Astrocyte of the spinal cord (primary cell): Measurements from ENCODE around the gene EVA1A.

ENCODE experiments used
- DNase-seq: peaks from one replicate; pipeline ENCODE4 v3.0.0; 2011; ENCODE audit warnings: low read depth, low spot score
- H3K4me3 ChIP-seq: 2 replicates; pipeline ENCODE4 v1.5.1; 2011; ENCODE audit warnings: low read depth, mild to moderate bottlenecking, low read length, moderate library complexity
- CTCF ChIP-seq: IDR thresholded peaks from 2 replicates; pipeline ENCODE4 v1.5.1; 2012; ENCODE audit warnings: low read depth, mild to moderate bottlenecking, low read length, inconsistent platforms
- in situ Hi-C: cut with HindIII; loops from 2 replicates; pipeline ENCODE4 v1.10.0; 2017; ENCODE audit warnings: low sequenced_read_pairs

EVA1A gene

DNA sequence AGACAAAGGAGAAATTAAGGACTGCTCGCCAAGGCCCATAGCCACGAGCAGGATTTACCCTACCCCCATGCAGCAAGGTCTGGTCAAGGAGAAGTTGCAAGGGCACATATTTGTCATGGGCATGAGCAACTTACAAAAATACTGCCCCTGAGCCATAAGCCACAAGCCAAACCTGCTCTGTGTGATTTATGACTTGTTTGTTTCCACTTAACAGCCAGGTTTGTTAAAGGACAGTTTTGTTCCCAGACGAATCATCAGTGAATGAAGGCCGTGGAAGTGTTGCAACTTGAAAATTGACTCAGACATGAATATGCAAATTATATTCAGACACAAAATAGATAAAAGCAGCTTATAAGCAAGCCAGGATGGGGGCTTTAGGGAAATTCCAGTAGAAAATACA, 31.3 kb upstream of the EVA1A start:
- in situ Hi-C loops = no loop called here
- H3K4me3 ChIP-seq = no peak overlapping the region
- TF ChIP-seq CTCF = no peak
- DNase-seq = no peak

- no peak overlapping the region for H3K4me3 ChIP-seq
- DNase-seq = no peak
- no peak for TF ChIP-seq CTCF
- in situ Hi-C loops = no loop called here
These were observed 28.8 kb upstream of the EVA1A start for GRCh38 chr2:75589391-75590105.

DNA sequence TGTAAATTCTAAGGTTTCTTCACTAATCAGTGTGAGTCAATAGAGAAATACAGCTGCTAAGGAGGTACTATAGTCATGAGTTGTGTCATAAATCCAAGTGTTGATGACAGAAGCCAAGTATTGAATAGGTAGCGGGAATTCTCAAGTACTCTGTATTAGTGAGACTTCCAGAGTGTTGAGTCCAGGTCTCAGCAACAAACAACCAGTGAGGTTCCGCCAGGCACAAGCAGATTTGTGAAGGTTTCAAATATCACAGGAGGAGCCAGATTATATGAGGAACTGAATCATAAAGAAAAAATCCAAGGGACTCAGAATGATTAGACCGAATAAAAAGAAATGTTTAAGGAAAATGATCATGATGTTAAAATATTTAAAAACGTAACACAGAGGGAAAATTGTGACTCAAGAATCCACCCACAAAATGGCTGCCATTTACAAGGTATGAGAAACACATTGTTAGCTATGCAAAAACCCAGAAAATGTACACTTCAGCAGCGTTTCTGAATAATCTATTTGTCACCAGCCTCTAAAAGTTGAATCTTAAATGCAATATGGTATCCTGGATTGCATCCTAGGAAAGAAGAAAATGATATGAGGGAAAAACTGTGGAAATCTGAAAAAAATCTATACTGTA, 27.3 kb upstream of the EVA1A start:
- TF ChIP-seq CTCF = no peak
- H3K4me3 ChIP-seq = no peak overlapping the region
- DNase-seq = peak; percentile 87
- in situ Hi-C loops = no loop called here

- DNase-seq = no peak
- in situ Hi-C loops = no loop called here
- no peak overlapping the region for H3K4me3 ChIP-seq
- no peak for TF ChIP-seq CTCF
These were observed 26.2 kb upstream of the EVA1A start for GRCh38 chr2:75586971-75587370.

DNA sequence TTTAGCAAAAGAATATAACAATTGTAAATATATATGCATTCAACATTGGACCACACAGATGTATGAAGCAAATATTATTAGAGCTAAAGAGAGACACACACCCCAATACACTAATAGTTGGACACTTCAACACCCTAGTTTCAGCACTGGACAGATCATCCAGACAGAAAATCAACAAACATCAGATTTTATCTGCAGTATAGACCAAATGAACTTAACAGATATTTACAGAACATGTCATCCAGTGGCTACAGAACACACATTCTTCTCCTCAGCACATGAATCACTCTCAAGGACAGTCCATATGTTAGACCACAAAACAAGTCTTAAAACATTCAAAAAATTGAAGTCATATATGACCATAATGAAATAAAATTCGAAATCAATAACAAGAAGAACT, 22.1 kb upstream of the EVA1A start:
- H3K4me3 ChIP-seq = no peak overlapping the region
- TF ChIP-seq CTCF = no peak
- in situ Hi-C loops = no loop called here
- no peak for DNase-seq

DNA sequence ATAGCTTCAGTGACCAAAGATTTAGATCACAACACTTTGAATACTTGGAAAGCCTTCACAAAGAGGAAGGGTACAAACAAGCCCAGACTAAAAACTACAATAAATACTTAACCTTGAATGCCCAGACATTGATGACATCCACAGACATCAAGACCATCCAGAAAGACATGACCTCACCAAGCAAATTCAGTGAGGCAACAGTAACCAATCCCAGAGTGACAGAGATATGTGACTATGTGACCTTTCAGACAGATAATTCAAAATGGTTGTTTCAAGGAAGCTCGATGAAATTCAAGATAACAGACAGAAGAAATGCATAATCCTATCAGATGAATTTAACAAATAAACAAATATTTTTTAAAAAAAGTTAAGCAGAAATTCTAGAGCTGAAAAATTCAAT, 19.9 kb upstream of the EVA1A start:
- TF ChIP-seq CTCF = no peak
- in situ Hi-C loops = no loop called here
- no peak for DNase-seq
- no peak overlapping the region for H3K4me3 ChIP-seq
